IPS DF 4.7 (cell line): ENCODE measurements around the gene MED13.
"Not testable (repeated sequence)": the region's sequence is repeated elsewhere in the genome, so short reads cannot be mapped to it uniquely, and the experiment has no call there.

Experiments
- DNase-seq: peaks from one replicate; pipeline ENCODE4 v3.0.0-alpha.2; 2013; ENCODE audit warnings: low spot score; ENCODE audit errors: extremely low read depth

MED13 gene

GRCh38 chr17:62090021-62090824 lies 25.1 kb upstream of the MED13 start:
- no peak for DNase-seq

GRCh38 chr17:62089334-62089733 lies 24.3 kb upstream of the MED13 start:
- DNase-seq: no peak

GRCh38 chr17:62086737-62087136 lies 21.7 kb upstream of the MED13 start:
- no peak for DNase-seq

GRCh38 chr17:62085511-62086408 lies 20.7 kb upstream of the MED13 start:
- no peak for DNase-seq

GRCh38 chr17:62084585-62084984 lies 19.5 kb upstream of the MED13 start:
- DNase-seq: no peak

GRCh38 chr17:62083651-62084050 lies 18.6 kb upstream of the MED13 start:
- DNase-seq: no peak

- DNase-seq: no peak
Measured at GRCh38 chr17:62080647-62081046, 15.6 kb upstream of the MED13 start.

GRCh38 chr17:62078009-62078408 lies 12.9 kb upstream of the MED13 start:
- no peak for DNase-seq

GRCh38 chr17:62076864-62077788 lies 12.0 kb upstream of the MED13 start:
- DNase-seq: no peak

GRCh38 chr17:62075308-62075815 lies 10.3 kb upstream of the MED13 start:
- DNase-seq: no peak

- DNase-seq: no peak
Measured at GRCh38 chr17:62073993-62074392, 8.9 kb upstream of the MED13 start.

GRCh38 chr17:62072855-62073254 lies 7.8 kb upstream of the MED13 start:
- not testable (repeated sequence) for DNase-seq

- no peak for DNase-seq
Measured at GRCh38 chr17:62070900-62071299, 5.8 kb upstream of the MED13 start.

- DNase-seq: no peak
Measured at GRCh38 chr17:62067165-62068145, 2.4 kb upstream of the MED13 start.

- peak; percentile 56 for DNase-seq
Measured at GRCh38 chr17:62065611-62066468, 762 bp upstream of the MED13 start.

GRCh38 chr17:62064029-62064790 lies 868 bp downstream of the MED13 start:
- DNase-seq: no peak

- no peak for DNase-seq
Measured at GRCh38 chr17:62062944-62063343, 2.1 kb downstream of the MED13 start.

- DNase-seq: no peak
Measured at GRCh38 chr17:62062302-62062701, 2.8 kb downstream of the MED13 start.
